ENCODE data around the gene MYBBP1A.

- TF ChIP-seq CTCF (IDR thresholded peaks at IDR 0.05) (no peak), POLR2AphosphoS5 (IDR thresholded peaks at IDR 0.05; ENCODE audit: insufficient read depth in 1 of 2, low read depth in 1 of 2) (no peak), POLR2A (IDR thresholded peaks at IDR 0.05) (no peak)
Measured at GRCh38 chr17:4536259-4536741, 18.9 kb downstream of the MYBBP1A start.
